ENCODE measurements around the gene INTS3.
"Not testable (repeated sequence)": the region's sequence is repeated elsewhere in the genome, so short reads cannot be mapped to it uniquely, and the experiment has no call there.

The INTS3 gene

DNA sequence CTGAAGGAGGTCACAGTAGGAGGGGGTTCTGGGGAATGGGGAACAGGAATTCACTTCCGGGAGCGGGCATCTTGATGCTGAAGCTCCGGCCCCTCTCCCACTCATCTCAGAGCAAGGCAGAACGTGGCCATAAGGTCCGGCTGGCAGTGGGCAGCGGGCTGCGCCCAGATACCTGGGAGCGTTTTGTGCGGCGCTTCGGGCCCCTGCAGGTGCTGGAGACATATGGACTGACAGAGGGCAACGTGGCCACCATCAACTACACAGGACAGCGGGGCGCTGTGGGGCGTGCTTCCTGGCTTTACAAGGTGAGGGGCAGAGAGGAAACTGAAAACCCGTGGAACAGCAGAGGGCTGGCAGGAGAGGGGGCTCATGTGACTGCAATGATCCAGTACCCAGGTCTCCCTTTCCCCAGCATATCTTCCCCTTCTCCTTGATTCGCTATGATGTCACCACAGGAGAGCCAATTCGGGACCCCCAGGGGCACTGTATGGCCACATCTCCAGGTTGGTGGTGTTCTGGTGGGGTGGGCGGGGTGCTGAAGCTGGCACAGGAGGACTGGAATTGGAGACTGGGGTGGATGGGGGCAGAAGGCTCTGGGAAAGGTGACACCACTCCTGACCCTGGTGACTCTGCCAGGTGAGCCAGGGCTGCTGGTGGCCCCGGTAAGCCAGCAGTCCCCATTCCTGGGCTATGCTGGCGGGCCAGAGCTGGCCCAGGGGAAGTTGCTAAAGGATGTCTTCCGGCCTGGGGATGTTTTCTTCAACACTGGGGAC is 50.4 kb downstream of the INTS3 start:
- Histone ChIP-seq H4K20me1 (ENCODE audit: insufficient read depth) (no peaks in the 10 kb centered on the region), H2AFZ (ENCODE audit: low read depth) (no peak overlapping the region), H3K4me3 (IDR thresholded peaks at IDR 0.05; ENCODE audit: insufficient read depth, low read depth, low read length) (no peak overlapping the region), H3K9ac (no peak overlapping the region), H3K36me3 (ENCODE audit: insufficient read depth) (no peaks in the 10 kb centered on the region), H3K4me2 (no peak overlapping the region), H3K79me2 (ENCODE audit: insufficient read depth, low read depth) (no peaks in the 10 kb centered on the region), H3K27ac (no peak overlapping the region), H3K4me1 (ENCODE audit: low read depth, poor library complexity, severe bottlenecking) (peaks cover 13% of the 10 kb centered on the region), H3K27me3 (ENCODE audit: insufficient read depth, low read depth) (peaks cover 32% of the 10 kb centered on the region)
- TF ChIP-seq, protein P1, sequence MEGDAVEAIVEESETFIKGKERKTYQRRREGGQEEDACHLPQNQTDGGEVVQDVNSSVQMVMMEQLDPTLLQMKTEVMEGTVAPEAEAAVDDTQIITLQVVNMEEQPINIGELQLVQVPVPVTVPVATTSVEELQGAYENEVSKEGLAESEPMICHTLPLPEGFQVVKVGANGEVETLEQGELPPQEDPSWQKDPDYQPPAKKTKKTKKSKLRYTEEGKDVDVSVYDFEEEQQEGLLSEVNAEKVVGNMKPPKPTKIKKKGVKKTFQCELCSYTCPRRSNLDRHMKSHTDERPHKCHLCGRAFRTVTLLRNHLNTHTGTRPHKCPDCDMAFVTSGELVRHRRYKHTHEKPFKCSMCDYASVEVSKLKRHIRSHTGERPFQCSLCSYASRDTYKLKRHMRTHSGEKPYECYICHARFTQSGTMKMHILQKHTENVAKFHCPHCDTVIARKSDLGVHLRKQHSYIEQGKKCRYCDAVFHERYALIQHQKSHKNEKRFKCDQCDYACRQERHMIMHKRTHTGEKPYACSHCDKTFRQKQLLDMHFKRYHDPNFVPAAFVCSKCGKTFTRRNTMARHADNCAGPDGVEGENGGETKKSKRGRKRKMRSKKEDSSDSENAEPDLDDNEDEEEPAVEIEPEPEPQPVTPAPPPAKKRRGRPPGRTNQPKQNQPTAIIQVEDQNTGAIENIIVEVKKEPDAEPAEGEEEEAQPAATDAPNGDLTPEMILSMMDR (conservative IDR thresholded peaks at IDR 0.05; ENCODE audit: low read depth, low read length), result no peak

DNA sequence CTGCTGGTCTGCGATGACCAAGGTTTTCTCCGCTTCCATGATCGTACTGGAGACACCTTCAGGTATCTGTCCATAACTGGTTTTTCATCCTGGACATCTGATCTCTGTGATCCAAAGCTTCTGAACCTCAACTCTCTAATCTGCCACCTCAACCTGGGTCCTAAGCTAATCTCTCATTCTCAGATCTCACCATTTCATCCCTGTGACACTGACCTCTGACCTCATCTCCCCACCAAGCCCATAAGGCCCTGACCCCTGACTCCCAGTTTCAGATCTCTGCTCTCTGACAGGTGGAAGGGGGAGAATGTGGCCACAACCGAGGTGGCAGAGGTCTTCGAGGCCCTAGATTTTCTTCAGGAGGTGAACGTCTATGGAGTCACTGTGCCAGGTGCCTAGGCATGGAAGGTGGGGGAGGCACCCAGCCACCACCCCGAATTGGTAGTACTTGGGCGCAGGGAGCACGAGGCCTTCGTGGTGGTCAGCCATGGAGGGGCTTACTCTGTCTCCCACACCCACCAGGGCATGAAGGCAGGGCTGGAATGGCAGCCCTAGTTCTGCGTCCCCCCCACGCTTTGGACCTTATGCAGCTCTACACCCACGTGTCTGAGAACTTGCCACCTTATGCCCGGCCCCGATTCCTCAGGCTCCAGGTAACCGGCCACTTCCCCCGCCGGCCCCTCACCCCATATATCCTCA is 51.1 kb downstream of the INTS3 start:
- Histone ChIP-seq H3K9ac (no peak overlapping the region), H3K4me3 (IDR thresholded peaks at IDR 0.05; ENCODE audit: insufficient read depth, low read depth, low read length) (no peak overlapping the region), H3K4me2 (no peak overlapping the region), H4K20me1 (ENCODE audit: insufficient read depth) (no peaks in the 10 kb centered on the region), H3K4me1 (ENCODE audit: low read depth, poor library complexity, severe bottlenecking) (peaks cover 16% of the 10 kb centered on the region), H3K27me3 (ENCODE audit: insufficient read depth, low read depth) (peaks cover 32% of the 10 kb centered on the region), H3K79me2 (ENCODE audit: insufficient read depth, low read depth) (no peaks in the 10 kb centered on the region), H3K36me3 (ENCODE audit: insufficient read depth) (no peaks in the 10 kb centered on the region), H2AFZ (ENCODE audit: low read depth) (no peak overlapping the region), H3K27ac (no peak overlapping the region)
- TF ChIP-seq, protein P1 (conservative IDR thresholded peaks at IDR 0.05; ENCODE audit: low read depth, low read length), result no peak

- Histone ChIP-seq H2AFZ (ENCODE audit: low read depth) (no peak overlapping the region), H3K27ac (no peak overlapping the region), H3K4me1 (ENCODE audit: low read depth, poor library complexity, severe bottlenecking) (peaks cover 20% of the 10 kb centered on the region), H3K79me2 (ENCODE audit: insufficient read depth, low read depth) (no peaks in the 10 kb centered on the region), H3K9ac (no peak overlapping the region), H3K36me3 (ENCODE audit: insufficient read depth) (no peaks in the 10 kb centered on the region), H3K4me2 (no peak overlapping the region), H4K20me1 (ENCODE audit: insufficient read depth) (no peaks in the 10 kb centered on the region), H3K27me3 (ENCODE audit: insufficient read depth, low read depth) (peaks cover 31% of the 10 kb centered on the region), H3K4me3 (IDR thresholded peaks at IDR 0.05; ENCODE audit: insufficient read depth, low read depth, low read length) (no peak overlapping the region)
- TF ChIP-seq, protein P1 (conservative IDR thresholded peaks at IDR 0.05; ENCODE audit: low read depth, low read length), result no peak
Measured at GRCh38 chr1:153779781-153780541, 52.1 kb downstream of the INTS3 start.

GRCh38 chr1:153780551-153780950 is 52.7 kb downstream of the INTS3 start:
- H3K4me1 ChIP-seq (ENCODE audit: low read depth, poor library complexity, severe bottlenecking), result peaks cover 20% of the 10 kb centered on the region
- H4K20me1 ChIP-seq (ENCODE audit: insufficient read depth), result no peaks in the 10 kb centered on the region
- peaks cover 25% of the 10 kb centered on the region for H3K27me3 ChIP-seq (ENCODE audit: insufficient read depth, low read depth)
- H3K36me3 ChIP-seq (ENCODE audit: insufficient read depth), result no peaks in the 10 kb centered on the region
- H3K79me2 ChIP-seq (ENCODE audit: insufficient read depth, low read depth), result no peaks in the 10 kb centered on the region
- TF ChIP-seq, protein P1 (conservative IDR thresholded peaks at IDR 0.05; ENCODE audit: low read depth, low read length), result no peak
- no peak overlapping the region for H3K27ac ChIP-seq
- no peak overlapping the region for H3K9ac ChIP-seq
- H3K4me2 ChIP-seq, result no peak overlapping the region
- H2AFZ ChIP-seq (ENCODE audit: low read depth), result no peak overlapping the region
- H3K4me3 ChIP-seq (IDR thresholded peaks at IDR 0.05; ENCODE audit: insufficient read depth, low read depth, low read length), result no peak overlapping the region

DNA sequence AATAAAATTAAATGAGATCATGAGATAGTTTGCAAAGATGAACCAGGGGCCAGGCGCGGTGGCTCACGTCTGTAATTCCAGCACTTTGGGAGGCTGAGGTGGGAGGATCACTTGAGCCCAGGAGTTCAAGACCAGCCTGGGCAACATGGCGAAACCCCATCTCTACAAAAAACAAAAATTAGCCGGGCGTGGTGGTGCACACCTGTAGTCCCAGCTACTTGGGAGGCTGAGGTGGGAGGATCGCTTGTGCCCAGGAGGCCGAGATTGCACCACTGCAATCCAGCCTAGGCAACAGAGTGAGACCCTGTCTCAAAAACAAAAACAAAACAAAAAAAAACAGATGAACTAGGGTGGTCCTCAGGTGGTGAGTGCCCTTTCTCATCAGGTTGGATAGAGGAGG is 54.8 kb downstream of the INTS3 start:
- not testable (repeated sequence) for H3K27me3 ChIP-seq (ENCODE audit: insufficient read depth, low read depth); H3K79me2 ChIP-seq (ENCODE audit: insufficient read depth, low read depth); H4K20me1 ChIP-seq (ENCODE audit: insufficient read depth); H3K36me3 ChIP-seq (ENCODE audit: insufficient read depth)
- peak overlapping the region; percentile 96 for H3K4me2 ChIP-seq
- peaks cover 16% of the 10 kb centered on the region for H3K4me1 ChIP-seq (ENCODE audit: low read depth, poor library complexity, severe bottlenecking)
- peak overlapping the region; percentile 69; the same call in 1 of the 2 replicates for H3K9ac ChIP-seq
- H3K4me3 ChIP-seq (IDR thresholded peaks at IDR 0.05; ENCODE audit: insufficient read depth, low read depth, low read length), result peak overlapping the region; percentile 100
- peak overlapping the region; percentile 86 for H2AFZ ChIP-seq (ENCODE audit: low read depth)
- H3K27ac ChIP-seq, result peak overlapping the region; percentile 62; the same call in 1 of the 2 replicates
